HEK293 (cell line): ENCODE results near the gene CHMP6.

ENCODE experiments used
- CTCF ChIP-seq: fragments of 450-650 bp; formaldehyde crosslinking; IDR thresholded peaks from 2 replicates; pipeline ENCODE4 v1.5.1; 2016; ENCODE audit warnings: missing biosample characterization, missing genetic modification characterization
- KLF1 ChIP-seq: fragments of 450-650 bp; formaldehyde crosslinking; IDR thresholded peaks from 2 replicates; pipeline ENCODE4 v1.5.1; 2016; ENCODE audit warnings: missing biosample characterization, missing genetic modification characterization
- PRDM10 ChIP-seq: fragments of 450-650 bp; formaldehyde crosslinking; IDR thresholded peaks from 2 replicates; pipeline ENCODE4 v1.5.1; 2016; ENCODE audit warnings: missing biosample characterization, missing genetic modification characterization
- SETDB1 ChIP-seq: IDR thresholded peaks from one replicate; pipeline ENCODE4 v1.6.1; 2017; ENCODE audit warnings: mild to moderate bottlenecking, low read length, moderate library complexity, mixed read lengths; ENCODE audit not compliant: insufficient read length
- SP2 ChIP-seq: fragments of 450-650 bp; formaldehyde crosslinking; IDR thresholded peaks from 2 replicates; pipeline ENCODE4 v1.5.1; 2016; ENCODE audit warnings: missing biosample characterization, missing genetic modification characterization
- ZBTB17 ChIP-seq: fragments of 450-650 bp; formaldehyde crosslinking; IDR thresholded peaks from 2 replicates; pipeline ENCODE4 v1.5.1; 2016; ENCODE audit warnings: missing biosample characterization, missing genetic modification characterization
- ZFHX2 ChIP-seq: fragments of 450-650 bp; formaldehyde crosslinking; conservative IDR thresholded peaks from 2 replicates; pipeline ENCODE4 v1.5.1; 2016; ENCODE audit warnings: missing biosample characterization, missing genetic modification characterization
- ZNF202 ChIP-seq: fragments of 450-650 bp; formaldehyde crosslinking; IDR thresholded peaks from 2 replicates; pipeline ENCODE4 v1.5.1; 2016; ENCODE audit warnings: missing biosample characterization, missing genetic modification characterization, borderline replicate concordance
- ZNF23 ChIP-seq: fragments of 450-650 bp; formaldehyde crosslinking; IDR thresholded peaks from 2 replicates; pipeline ENCODE4 v1.5.1; 2016; ENCODE audit warnings: missing biosample characterization, missing genetic modification characterization, borderline replicate concordance
- ZNF658 ChIP-seq: fragments of 450-650 bp; formaldehyde crosslinking; IDR thresholded peaks from 2 replicates; pipeline ENCODE4; 2016; ENCODE audit warnings: missing biosample characterization, missing genetic modification characterization

GRCh38 chr17:80997424-80998117, 5.9 kb downstream of the CHMP6 start:
- TF ChIP-seq ZNF23 (tag by site-specific recombination) (no peak), CTCF (no peak), ZFHX2 (tag by site-specific recombination) (no peak), KLF1 (tag by site-specific recombination) (no peak), SP2 (no peak), ZNF202 (no peak), PRDM10 (tag by site-specific recombination) (no peak), SETDB1 (no peak), ZNF658 (tag by site-specific recombination) (no peak), ZBTB17 (tag by site-specific recombination) (no peak)
